AG20443 (cell line): Measurements from ENCODE around the gene STOML1.
A peak's percentile ranks its signal among the peaks of the same experiment; 100 is the strongest.

Experiments used
- DNase-seq: peaks from one replicate; pipeline ENCODE4 v3.0.0; 2012; ENCODE audit warnings: low spot score, mixed read lengths

Gene STOML1, protein sequence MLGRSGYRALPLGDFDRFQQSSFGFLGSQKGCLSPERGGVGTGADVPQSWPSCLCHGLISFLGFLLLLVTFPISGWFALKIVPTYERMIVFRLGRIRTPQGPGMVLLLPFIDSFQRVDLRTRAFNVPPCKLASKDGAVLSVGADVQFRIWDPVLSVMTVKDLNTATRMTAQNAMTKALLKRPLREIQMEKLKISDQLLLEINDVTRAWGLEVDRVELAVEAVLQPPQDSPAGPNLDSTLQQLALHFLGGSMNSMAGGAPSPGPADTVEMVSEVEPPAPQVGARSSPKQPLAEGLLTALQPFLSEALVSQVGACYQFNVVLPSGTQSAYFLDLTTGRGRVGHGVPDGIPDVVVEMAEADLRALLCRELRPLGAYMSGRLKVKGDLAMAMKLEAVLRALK

GRCh38 chr15:73991726-73992593 lies at the start of gene STOML1:
Gene STOML1, minus strand, starts transcription at chr15:73992295. Its CDS starts 72 bp downstream, at chr15:73992223.
- peak; percentile 97 for DNase-seq

GRCh38 chr15:74041311-74041756 lies 49.2 kb upstream of the STOML1 start:
- DNase-seq, result peak; percentile 26

DNA sequence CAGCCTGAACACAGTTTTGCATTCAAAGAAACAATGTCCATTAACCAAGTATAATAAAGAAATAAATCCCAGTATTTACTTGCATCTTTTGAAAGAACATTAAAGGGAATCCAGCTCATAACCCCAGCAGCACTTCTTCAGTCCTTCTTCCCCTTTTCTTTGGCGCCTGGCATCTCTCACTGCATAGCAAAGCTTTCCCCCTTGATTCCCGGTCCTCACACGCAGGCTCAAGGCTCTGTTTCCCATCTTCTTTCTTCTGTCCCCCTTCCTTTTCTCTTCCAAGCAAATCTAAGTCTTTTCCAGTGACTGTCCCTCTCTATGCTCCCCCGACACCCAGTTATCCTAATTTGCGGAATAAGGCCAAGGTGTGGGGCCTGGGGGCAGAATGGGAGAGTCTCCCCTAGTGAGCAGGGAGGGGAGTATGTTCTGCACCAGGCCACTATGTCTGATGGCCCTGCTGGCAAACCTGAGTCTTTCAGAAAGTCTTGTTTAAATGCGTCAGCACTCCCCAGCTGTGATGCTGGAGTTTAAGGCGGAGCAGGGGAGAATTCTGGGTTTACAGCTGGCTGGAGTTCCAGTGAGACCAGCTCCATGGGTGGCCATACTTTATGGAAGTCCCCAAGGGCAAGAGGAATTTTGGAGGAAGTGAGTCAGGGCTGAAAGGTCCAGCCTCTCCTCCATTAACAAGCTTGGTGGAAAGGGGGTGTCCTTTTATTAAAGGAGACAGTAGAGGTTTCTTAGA lies 48.2 kb upstream of the STOML1 start:
- peak; percentile 94 for DNase-seq

GRCh38 chr15:74039656-74040010 lies 47.5 kb upstream of the STOML1 start:
- no peak for DNase-seq

GRCh38 chr15:74038707-74039655 lies 46.9 kb upstream of the STOML1 start:
- peak; percentile 62 for DNase-seq

DNA sequence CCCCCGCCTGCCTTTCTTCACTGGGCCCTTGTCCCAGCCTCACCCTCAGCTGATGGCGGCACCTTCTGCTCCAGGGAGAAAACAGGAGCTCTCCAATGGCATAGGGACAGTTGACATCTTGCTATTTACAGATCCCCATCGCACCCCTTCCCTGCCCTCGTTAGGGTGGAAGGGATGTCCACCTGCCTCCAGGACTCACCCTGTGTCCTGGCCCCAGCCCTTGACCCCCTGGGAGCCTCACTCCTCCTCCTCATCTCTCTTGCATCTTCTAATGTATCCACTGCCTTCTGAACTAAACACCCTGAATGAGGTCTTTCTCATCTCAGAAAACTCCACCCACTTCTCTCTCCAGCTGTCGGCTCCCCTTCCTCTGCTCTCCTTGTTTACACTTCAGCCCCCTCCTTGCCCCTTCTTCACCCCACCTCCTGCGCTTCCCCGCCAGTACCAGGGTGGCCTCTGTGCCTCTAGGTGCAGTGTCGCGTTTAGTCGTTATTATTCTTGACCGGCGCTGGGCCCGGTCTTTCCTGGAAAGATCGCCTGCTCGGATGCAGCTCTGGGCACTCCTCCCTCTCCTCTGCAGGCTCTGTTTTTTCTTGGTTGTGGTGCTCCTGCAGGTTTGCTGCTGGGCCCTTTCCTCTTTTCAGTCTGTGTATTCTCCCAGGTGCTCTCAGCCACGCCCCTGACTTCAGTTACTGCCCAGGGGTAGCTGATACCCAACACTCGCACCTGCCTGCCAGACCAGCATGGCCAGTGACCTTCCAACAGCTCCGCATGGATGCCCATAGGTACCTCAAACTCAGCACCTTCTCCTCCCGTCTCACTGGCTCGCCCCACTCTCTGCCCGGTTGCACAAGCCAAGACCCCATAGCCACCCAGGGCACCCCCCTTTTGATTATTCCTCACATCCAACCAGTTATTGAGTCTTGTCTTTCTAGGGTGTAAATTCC lies 45.3 kb upstream of the STOML1 start:
- no peak for DNase-seq

GRCh38 chr15:74036271-74037170 lies 44.4 kb upstream of the STOML1 start:
- peak; percentile 81 for DNase-seq

DNA sequence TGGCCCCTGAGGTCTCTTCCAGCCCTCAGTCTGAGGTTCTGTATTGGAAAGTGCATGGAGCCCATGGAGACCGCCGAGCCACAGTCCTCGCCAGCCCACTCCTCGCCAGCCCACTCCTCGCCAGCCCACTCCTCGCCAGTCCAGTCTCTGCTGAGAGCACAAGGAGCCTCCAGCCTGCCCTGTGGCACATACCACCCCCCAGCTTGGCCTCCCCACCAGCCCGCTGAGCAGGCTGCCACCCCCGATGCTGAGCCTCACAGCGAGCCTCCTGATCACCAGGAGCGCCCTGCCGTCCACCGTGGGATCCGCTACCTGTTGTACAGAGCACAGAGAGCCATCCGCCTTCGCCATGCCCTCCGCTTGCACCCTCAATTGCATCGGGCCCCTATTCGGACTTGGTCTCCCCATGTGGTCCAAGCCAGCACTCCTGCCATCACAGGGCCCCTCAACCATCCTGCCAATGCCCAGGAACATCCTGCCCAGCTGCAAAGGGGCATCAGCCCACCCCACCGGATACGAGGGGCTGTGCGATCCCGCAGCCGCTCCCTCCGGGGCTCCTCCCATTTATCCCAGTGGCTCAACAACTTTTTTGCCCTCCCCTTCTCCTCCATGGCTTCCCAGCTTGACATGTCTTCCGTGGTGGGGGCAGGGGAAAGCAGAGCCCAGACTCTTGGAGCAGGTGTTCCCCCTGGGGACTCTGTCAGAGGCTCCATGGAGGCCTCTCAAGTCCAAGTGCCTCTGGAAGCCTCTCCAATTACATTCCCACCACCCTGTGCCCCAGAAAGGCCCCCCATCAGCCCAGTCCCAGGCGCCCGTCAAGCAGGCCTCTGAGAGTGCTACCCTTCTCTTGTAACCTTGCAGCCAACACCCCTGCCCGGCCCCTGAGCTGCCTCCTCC lies 43.3 kb upstream of the STOML1 start:
- no peak for DNase-seq

DNA sequence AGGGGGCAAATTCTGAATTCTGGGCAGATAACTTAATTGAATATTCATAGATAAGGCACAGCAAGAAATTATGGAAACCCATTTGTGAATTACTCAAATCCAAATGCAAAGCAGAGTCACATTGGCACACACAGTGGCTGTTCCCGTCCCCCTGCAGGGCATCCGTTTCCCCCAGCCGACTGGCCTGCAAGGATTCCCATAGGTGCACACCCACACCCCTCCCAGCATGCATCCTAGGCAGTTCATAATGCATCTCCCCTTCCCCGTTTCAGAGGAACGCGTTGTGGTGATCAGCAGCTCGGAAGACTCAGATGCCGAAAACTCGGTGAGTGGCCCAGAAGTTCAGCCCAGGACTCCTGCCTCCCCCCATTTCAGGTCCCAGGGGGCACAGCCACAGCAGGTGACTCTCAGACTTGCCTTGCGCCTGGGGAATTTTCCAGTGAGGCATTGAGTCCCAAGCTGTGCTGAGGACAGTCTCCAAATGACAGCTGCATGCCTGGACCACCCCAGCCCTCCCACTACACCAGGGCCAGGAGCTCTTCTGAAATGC lies 42.2 kb upstream of the STOML1 start:
- DNase-seq, result no peak

GRCh38 chr15:74032606-74033561 lies 40.8 kb upstream of the STOML1 start:
- no peak for DNase-seq

DNA sequence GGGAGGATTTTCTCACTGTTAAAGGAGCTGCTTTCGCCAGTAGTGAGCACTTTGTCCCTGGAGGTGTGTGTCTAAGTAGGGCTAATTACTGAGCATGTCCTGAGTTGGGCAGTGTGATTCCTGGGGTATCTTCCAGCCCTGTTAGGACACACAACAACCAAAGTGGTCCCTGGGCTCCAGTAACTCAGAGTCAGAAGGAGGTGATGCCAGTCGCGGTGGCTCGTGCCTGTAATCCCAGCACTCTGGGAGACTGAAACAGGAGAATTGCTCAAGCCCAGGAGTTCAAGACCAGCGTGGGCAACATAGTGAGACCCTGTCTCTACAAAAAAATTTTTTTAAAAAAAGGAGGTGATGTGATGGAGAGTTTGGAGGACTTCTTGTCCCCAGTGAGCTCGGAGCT lies 40.0 kb upstream of the STOML1 start:
- no peak for DNase-seq

- no peak for DNase-seq
Observed at GRCh38 chr15:74028646-74029045, 36.6 kb upstream of the STOML1 start.

- no peak for DNase-seq
Observed at GRCh38 chr15:74027688-74028087, 35.6 kb upstream of the STOML1 start.

DNA sequence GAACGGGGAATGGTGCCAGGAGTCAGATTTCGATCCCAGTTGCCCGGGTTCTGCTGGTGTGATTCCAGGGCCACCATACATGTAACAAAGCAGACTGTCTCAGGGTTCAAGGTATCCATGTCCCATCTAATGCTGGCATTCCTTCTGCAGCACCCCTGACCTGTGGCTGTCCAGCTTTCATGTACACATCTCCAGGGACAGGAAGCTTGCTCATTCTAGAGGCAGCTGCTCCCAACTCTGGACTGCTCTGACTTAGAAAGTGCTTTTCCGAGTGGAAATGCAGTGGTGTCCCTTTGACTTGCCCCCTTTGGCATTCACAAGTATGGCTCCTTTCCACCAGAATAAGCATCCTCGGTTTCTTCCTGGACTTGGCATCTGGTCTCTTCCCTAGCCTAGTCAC lies 33.3 kb upstream of the STOML1 start:
- DNase-seq, result no peak

- DNase-seq, result no peak
Observed at GRCh38 chr15:74024687-74025086, 32.6 kb upstream of the STOML1 start.

- DNase-seq, result no peak
Observed at GRCh38 chr15:74022706-74023470, 30.8 kb upstream of the STOML1 start.
